ENCODE measurements around the gene H2BW2. TPM values are rescaled to one million over a fixed set of nuclear protein-coding genes. Genes with fewer than 3 reads are reported as not detected.
"Not testable (repeated sequence)": the region's sequence is repeated elsewhere in the genome, so short reads cannot be mapped to it uniquely, and the experiment has no call there.

H2BW2 gene
- total RNA-seq, 2 experiments from 2014 or later = not detected

DNA sequence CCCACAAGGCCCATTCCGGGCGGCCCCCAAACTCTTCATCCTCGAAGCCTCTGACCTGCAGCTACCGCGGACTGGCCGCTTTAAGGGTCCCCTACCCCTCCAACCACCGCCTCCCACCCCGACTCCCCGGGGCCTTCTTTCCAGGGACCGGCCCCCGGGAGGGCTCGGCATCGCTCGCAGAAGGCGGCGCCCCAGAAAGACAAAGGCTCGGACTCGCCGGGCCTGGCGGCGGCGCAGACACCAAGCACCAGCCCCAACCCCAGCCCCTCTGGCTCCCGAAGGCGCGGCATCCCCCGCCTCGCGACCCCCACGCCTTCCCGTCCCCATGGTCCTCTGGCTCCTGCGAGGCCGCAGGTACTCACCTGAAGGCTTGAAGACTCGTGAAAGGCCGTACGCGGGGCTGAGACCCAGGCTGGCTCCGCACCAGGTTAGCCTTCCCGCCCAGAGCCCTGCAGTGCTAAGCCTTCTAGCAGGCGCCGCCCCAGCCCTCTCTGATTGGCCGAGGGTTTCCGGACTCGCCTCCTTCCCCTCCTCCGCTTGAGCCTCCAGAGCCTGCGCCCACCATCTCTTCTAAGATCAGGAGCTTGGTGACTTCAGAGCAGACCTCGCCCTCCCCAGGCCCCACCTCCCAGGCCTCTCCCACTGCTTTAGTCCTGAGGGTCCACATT is 36.2 kb downstream of the H2BW2 start, which contains the start of gene TMSB15C:
TSS of gene TMSB15C (minus strand) at position 459 of the 668 bp plus-strand sequence.
- DNase-seq; CTCF ChIA-PET; H3K4me3 Mint-ChIP-seq; H3K27me3 Mint-ChIP-seq (ENCODE audit: low read depth); POLR2A ChIA-PET; H3K27ac Mint-ChIP-seq; H3K9me3 Mint-ChIP-seq (ENCODE audit: insufficient read depth); H3K36me3 Mint-ChIP-seq (ENCODE audit: low read depth); H3K4me1 Mint-ChIP-seq (ENCODE audit: low read depth): not testable (repeated sequence)
- peak; percentile 99 for ATAC-seq

DNA sequence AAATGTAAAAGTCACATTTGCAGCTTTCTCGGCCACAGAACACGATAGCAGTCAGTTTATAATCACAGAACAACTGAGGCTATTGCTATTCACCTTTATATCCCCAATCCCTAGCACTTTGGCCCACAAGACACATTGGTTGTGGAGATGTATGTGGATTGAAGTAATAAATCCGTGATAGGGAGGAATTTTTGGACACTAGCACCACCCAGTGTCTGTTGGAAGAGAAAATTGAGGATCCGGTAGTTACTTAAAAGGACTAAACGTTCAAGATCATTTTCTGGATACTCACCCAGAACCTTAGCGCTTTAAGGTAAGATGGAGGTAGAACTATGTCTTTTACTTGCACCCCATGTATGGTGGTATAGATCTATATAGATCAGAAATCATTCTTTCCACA is 38.1 kb downstream of the H2BW2 start:
- H3K4me3 Mint-ChIP-seq; H3K4me1 Mint-ChIP-seq (ENCODE audit: low read depth); H3K36me3 Mint-ChIP-seq (ENCODE audit: low read depth); DNase-seq; POLR2A ChIA-PET; H3K27ac Mint-ChIP-seq; ATAC-seq; CTCF ChIA-PET; H3K27me3 Mint-ChIP-seq (ENCODE audit: low read depth); H3K9me3 Mint-ChIP-seq (ENCODE audit: insufficient read depth): not testable (repeated sequence)

DNA sequence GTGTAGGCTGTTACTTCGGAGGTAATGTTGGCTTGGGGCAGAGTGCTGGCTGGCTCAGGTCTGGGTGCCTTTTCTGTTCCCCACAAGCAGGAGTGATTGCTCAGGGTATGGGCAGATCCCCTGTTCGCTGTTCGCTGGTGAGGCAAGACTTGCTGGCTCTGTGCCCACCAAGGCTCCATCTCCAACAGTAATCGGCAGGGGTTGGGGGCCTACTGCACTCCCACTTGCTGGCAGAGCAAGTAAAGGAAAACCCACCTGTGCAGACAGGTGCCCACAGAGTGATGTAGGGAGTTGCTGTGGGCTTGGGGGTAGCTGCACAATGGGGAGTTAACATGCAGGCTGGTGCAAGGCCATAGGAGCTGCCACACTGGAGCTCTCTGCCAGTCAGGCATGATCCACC is 44.3 kb downstream of the H2BW2 start:
- CTCF ChIA-PET = no interaction called here

DNA sequence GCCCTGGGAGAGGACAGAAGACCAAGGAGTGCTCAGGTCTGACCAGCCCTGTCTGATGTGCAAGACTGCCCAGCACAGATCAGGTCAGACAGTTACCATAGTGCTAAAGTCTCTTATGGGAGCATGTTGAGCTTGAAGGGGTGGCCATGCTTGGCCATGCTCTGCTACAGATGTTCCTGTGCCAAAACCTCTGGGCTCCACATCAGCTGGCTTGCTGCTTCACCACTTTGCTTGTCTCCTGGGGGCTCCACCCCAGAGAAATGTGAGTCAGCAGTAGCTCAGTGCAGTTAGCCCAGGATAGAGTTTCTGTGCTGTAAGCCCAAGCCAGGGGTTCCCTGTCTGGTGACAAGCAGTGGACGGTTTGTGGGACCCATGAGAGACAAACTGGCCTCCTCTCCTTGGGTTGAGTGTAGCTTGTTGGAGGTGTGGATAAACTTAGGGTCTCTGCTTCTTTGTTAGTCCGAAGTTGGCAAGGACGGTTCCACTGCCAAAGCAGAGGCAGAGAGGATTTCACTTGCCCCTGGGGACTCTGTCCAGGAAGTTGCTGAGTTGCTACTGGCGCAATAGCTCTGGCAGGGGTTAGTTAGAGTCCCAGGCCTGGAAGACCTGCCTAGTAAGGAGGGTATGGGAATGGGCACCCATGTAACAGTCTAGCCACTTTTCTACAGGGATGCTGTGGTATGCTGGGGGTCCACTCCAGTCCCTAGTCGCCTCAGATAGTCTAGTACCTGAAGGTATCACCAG is 45.0 kb downstream of the H2BW2 start:
- peaks cover 2% of the 10 kb centered on the region for H3K27me3 Mint-ChIP-seq (ENCODE audit: low read depth)
- no peak for DNase-seq
- ATAC-seq = no peak
- POLR2A ChIA-PET = interaction anchor here (0.7 kb wide), 1 partner anchor 55 kb away, joined by 3 read pairs; no protein-coding TSS in a partner anchor
- no peak overlapping the region for H3K27ac Mint-ChIP-seq
- H3K36me3 Mint-ChIP-seq (ENCODE audit: low read depth) = no peaks in the 10 kb centered on the region
- H3K4me3 Mint-ChIP-seq = no peak overlapping the region
- H3K4me1 Mint-ChIP-seq (ENCODE audit: low read depth) = no peaks in the 10 kb centered on the region
- no peaks in the 10 kb centered on the region for H3K9me3 Mint-ChIP-seq (ENCODE audit: insufficient read depth)
- CTCF ChIA-PET = no interaction called here

More for the DNA sequence above, 44.3 kb downstream of the H2BW2 start:
- Mint-ChIP-seq H3K4me3 (no peak overlapping the region), H3K9me3 (ENCODE audit: insufficient read depth) (no peaks in the 10 kb centered on the region), H3K27me3 (ENCODE audit: low read depth) (peaks cover 2% of the 10 kb centered on the region), H3K4me1 (ENCODE audit: low read depth) (no peaks in the 10 kb centered on the region), H3K36me3 (ENCODE audit: low read depth) (no peaks in the 10 kb centered on the region), H3K27ac (no peak overlapping the region)
- ATAC-seq (no peak), DNase-seq (no peak)
- POLR2A ChIA-PET = no interaction called here

DNA sequence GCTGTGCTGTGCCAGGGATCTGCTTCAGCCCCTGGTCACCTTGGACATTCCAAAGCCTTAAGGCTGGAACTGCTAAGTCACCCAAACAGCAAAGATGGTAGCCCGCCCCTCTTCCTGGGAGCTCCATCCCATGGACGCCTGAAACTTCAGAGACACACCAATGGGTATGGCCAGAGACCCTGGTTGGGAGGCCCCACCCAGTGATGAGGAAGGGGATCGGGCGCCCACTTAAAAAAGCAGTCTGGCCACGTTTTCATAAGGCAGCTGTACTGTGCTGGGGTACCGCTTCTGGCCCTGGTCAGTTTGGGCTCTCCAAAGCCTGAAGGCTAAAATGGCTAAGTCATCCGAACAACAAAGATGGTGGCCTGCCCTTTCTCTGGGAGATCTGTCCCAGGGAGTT is 45.7 kb downstream of the H2BW2 start:
- ChIA-PET POLR2A (no interaction called here), CTCF (no interaction called here)
- H3K4me3 Mint-ChIP-seq = no peak overlapping the region
- H3K27me3 Mint-ChIP-seq (ENCODE audit: low read depth) = peaks cover 2% of the 10 kb centered on the region
- no peak overlapping the region for H3K27ac Mint-ChIP-seq
- H3K36me3 Mint-ChIP-seq (ENCODE audit: low read depth) = no peaks in the 10 kb centered on the region
- H3K9me3 Mint-ChIP-seq (ENCODE audit: insufficient read depth) = no peaks in the 10 kb centered on the region
- DNase-seq (no peak), ATAC-seq (no peak)
- no peaks in the 10 kb centered on the region for H3K4me1 Mint-ChIP-seq (ENCODE audit: low read depth)

DNA sequence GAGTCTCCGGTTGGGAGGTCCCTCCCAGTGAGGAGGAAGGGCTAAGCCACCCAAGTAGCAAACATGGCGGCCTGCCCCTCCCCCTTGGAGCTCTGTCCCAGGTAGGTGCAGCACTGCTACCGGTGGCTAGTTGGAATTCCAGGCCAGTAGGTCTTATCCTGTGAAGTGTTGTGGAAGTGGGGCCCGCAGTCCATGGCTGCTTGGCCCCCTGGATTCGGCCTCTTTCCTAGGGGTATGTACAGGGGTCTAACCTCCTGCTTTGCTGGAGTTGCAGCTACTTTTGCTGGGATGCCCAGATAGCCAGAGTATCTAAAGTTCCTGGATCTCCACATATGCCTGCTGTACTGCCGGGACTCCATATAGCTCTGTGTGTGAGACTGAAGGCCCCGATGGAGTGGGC is 46.2 kb downstream of the H2BW2 start:
- H3K27me3 Mint-ChIP-seq (ENCODE audit: low read depth) = peaks cover 2% of the 10 kb centered on the region
- no peaks in the 10 kb centered on the region for H3K9me3 Mint-ChIP-seq (ENCODE audit: insufficient read depth)
- no peak for DNase-seq
- POLR2A ChIA-PET = no interaction called here
- ATAC-seq = no peak
- H3K27ac Mint-ChIP-seq = no peak overlapping the region
- H3K36me3 Mint-ChIP-seq (ENCODE audit: low read depth) = no peaks in the 10 kb centered on the region
- no peak overlapping the region for H3K4me3 Mint-ChIP-seq
- CTCF ChIA-PET = no interaction called here
- no peaks in the 10 kb centered on the region for H3K4me1 Mint-ChIP-seq (ENCODE audit: low read depth)

Other genes starting within 250 kb of the H2BW2 start
- gene RAB9B, start 207.7 kb upstream of the H2BW2 start, total RNA-seq = under 1 TPM; 0.29 to 0.31 TPM
- 1 to 10 TPM; 9.4 to 9.6 TPM for gene TMSB15B, start 77.3 kb upstream of the H2BW2 start, total RNA-seq
- not detected for gene H2BW1, start 26.2 kb upstream of the H2BW2 start, total RNA-seq
- gene TMSB15C, start 36.3 kb downstream of the H2BW2 start, total RNA-seq = 1 to 10 TPM; 4.8 to 6.1 TPM
- gene ZCCHC18, start 72.6 kb downstream of the H2BW2 start, total RNA-seq = 1 to 10 TPM; 2.2 to 3.8 TPM
- gene SLC25A53, start 117.1 kb downstream of the H2BW2 start, total RNA-seq = 1 to 10 TPM; 8.7 to 8.9 TPM
- gene FAM199X, start 126.5 kb downstream of the H2BW2 start, total RNA-seq = 10 to 100 TPM; 11.6 to 12.7 TPM
- gene ESX1, start 215.0 kb downstream of the H2BW2 start, total RNA-seq = not detected

All from activated CD8-positive, alpha-beta T cell treated with anti-CD3 and anti-CD28 coated beads, Interleukin-2, amount 10 ng/mL, durations not matched to agents 7 days and 5 days (primary cell).